PC-3 (cell line): ENCODE data around the gene UBQLN4. TPM values are rescaled to one million over a fixed set of nuclear protein-coding genes. Genes with fewer than 3 reads are reported as not detected.

Source experiments
- ATAC-seq: fragments of 200-7000 bp; cut with Tn5 transposase; 2 replicates; pipeline ENCODE4 v1.9.1; 2020; ENCODE audit warnings: mild to moderate bottlenecking, moderate library complexity
- BruUV-seq: library from RNA; stranded (reverse); fragments of 400-500 nt; replicated peaks from 2 replicates; lab custom pipeline; 2021; lab: Mats Ljungman, UMichigan
- CTCF ChIA-PET: fragments of 300-600 bp; sonication (Branson Sonifier 250); formaldehyde crosslinking; loops from one replicate; lab custom pipeline; 2022; ENCODE audit warnings: antibody characterized with exemption; lab: Charles Lee
- POLR2A ChIA-PET: fragments of 300-600 bp; sonication (Branson Sonifier 250); formaldehyde crosslinking; loops from one replicate; lab custom pipeline; 2022; ENCODE audit warnings: antibody characterized with exemption; ENCODE audit not compliant: unreplicated experiment; lab: Charles Lee
- DNase-seq: peaks from one replicate; pipeline ENCODE4 v3.0.0-alpha.2; 2015
- H2AFZ ChIP-seq: fragments of 300-600 bp; sonication (generic); 2 replicates; pipeline ENCODE4 v1.6.0; 2016; ENCODE audit warnings: antibody characterized with exemption, low read length
- H3F3A ChIP-seq: fragments of 300-600 bp; sonication (generic); one replicate; pipeline ENCODE4 v1.6.0; 2017; ENCODE audit warnings: antibody characterized with exemption, low read length, control low read depth, mild to moderate bottlenecking; ENCODE audit not compliant: unreplicated experiment
- H3K27ac ChIP-seq: fragments of 300-600 bp; sonication (generic); 2 replicates; pipeline ENCODE4 v1.5.1; 2016; ENCODE audit warnings: mild to moderate bottlenecking, low read length
- H3K27me3 ChIP-seq: fragments of 300-600 bp; sonication (generic); 2 replicates; pipeline ENCODE4 v1.6.1; 2016; ENCODE audit warnings: low read length, mixed read lengths
- H3K36me3 ChIP-seq: fragments of 300-600 bp; sonication (generic); 2 replicates; pipeline ENCODE4 v1.6.1; 2016; ENCODE audit warnings: low read depth, mixed run types, low read length, mixed read lengths
- H3K4me1 ChIP-seq: fragments of 300-600 bp; sonication (generic); 2 replicates; pipeline ENCODE4 v1.5.1; 2016; ENCODE audit warnings: low read length; ENCODE audit not compliant: insufficient read depth
- H3K4me2 ChIP-seq: fragments of 300-600 bp; sonication (generic); 2 replicates; pipeline ENCODE4 v1.6.0; 2016; ENCODE audit warnings: low read length
- H3K4me3 ChIP-seq: fragments of 300-600 bp; sonication (generic); 2 replicates; pipeline ENCODE4 v1.5.1; 2016; ENCODE audit warnings: mild to moderate bottlenecking, low read length, mixed read lengths
- H3K79me2 ChIP-seq: fragments of 300-600 bp; sonication (generic); 2 replicates; pipeline ENCODE4 v1.6.1; 2017; ENCODE audit warnings: low read length, mixed read lengths
- H3K9ac ChIP-seq: fragments of 300-600 bp; sonication (generic); 2 replicates; pipeline ENCODE4 v1.6.0; 2016; ENCODE audit warnings: mild to moderate bottlenecking, low read length
- H3K9me2 ChIP-seq: fragments of 300-600 bp; sonication (generic); replicated peaks from 2 replicates; pipeline ENCODE4 v1.6.1; 2016; ENCODE audit warnings: mixed run types, low read length, mixed read lengths
- H3K9me3 ChIP-seq: fragments of 300-600 bp; sonication (generic); 2 replicates; pipeline ENCODE4 v1.6.1; 2016; ENCODE audit warnings: low read length, mixed read lengths
- H4K20me1 ChIP-seq: fragments of 300-600 bp; sonication (generic); 2 replicates; pipeline ENCODE4 v1.6.1; 2016; ENCODE audit warnings: low read length, mixed read lengths
- CTCF ChIP-seq: fragments of 300-600 bp; sonication (generic); conservative IDR thresholded peaks from 2 replicates; pipeline ENCODE4 v1.5.1; 2017; ENCODE audit warnings: antibody characterized with exemption, low read depth, mild to moderate bottlenecking, low read length
- EZH2 ChIP-seq: fragments of 300-600 bp; sonication (generic); IDR thresholded peaks from one replicate; pipeline ENCODE4 v1.6.1; 2017; ENCODE audit warnings: antibody characterized with exemption, mild to moderate bottlenecking, low read length; ENCODE audit not compliant: unreplicated experiment
- EZH2phosphoT487 ChIP-seq: fragments of 300-600 bp; sonication (generic); IDR thresholded peaks from 2 replicates; pipeline ENCODE4 v1.6.1; 2018; ENCODE audit warnings: mild to moderate bottlenecking, antibody characterized with exemption, low read length, borderline replicate concordance
- intact Hi-C: fragments of 100-400 bp; cut with micrococcal nuclease; formaldehyde crosslinking; loops from 2 replicates; pipeline ENCODE4 v1.9.0; 2023
- total RNA-seq: library from RNA; depleted of rRNA; stranded (reverse); fragments of >200 nt; gene quantifications from 2 replicates; pipeline ENCODE4 v1.2.3, GENCODE V29; 2014

Gene UBQLN4
- total RNA-seq, 1 experiment from 2014 or later: 45.4 TPM

GRCh38 chr1:156050376-156050775 lies 3.2 kb downstream of the UBQLN4 start:
- H3K4me3 ChIP-seq: no peak overlapping the region
- CTCF ChIA-PET: no interaction called here

DNA sequence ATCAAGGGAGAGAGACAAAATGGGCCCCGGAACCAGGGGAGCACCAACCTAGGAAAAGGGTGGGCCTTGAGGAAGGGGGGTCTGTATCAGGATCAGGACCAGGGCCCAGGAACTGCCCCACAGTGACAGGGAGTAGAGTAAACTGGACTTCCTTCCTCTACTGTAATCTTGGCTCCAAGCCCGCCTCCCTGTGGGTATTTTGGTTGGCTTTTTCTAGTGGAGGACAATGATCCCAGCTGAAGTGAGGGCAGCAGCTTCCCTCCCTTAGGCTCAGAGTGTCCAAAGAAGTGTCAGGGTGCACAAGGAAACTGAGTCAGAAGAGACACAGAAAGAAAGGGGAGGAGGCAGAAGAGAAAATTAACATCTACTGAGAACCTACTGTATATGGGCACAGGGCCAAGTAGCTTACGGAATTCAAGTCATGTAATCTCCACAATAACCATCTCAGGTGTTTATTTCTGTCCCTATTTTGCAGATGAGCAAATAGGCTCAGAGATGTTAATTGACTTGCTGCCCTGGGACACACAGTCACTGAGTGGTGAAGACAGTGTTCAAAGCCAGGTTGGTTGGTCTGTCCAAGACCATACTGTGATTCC lies 4.8 kb downstream of the UBQLN4 start:
- no peak overlapping the region for H3K4me3 ChIP-seq
- no TSS peak for BruUV-seq
- TF ChIP-seq EZH2phosphoT487: no peak
- no peak for TF ChIP-seq CTCF
- TF ChIP-seq EZH2: no peak
- H3K9me2 ChIP-seq: no peaks in the 10 kb centered on the region
- POLR2A ChIA-PET: no interaction called here
- CTCF ChIA-PET: no interaction called here
- 0 out of 2 replicates have a peak, but pooled peaks cover 3% of the 10 kb centered on the region for H4K20me1 ChIP-seq
- H3K4me2 ChIP-seq: no peak overlapping the region
- no peaks in the 10 kb centered on the region for H3K27me3 ChIP-seq
- ATAC-seq (no peak), DNase-seq (no peak)
- H3K9ac ChIP-seq: no peak overlapping the region
- peaks cover 44% of the 10 kb centered on the region for H3K36me3 ChIP-seq
- no peaks in the 10 kb centered on the region for H3F3A ChIP-seq
- peaks cover 5% of the 10 kb centered on the region for H3K4me1 ChIP-seq
- H2AFZ ChIP-seq: no peak overlapping the region
- H3K27ac ChIP-seq: no peak overlapping the region
- H3K79me2 ChIP-seq: peaks cover 24% of the 10 kb centered on the region
- H3K9me3 ChIP-seq: no peaks in the 10 kb centered on the region
- intact Hi-C loops: no loop called here

More at GRCh38 chr1:156050376-156050775, 3.2 kb downstream of the UBQLN4 start:
- H3K9me3 ChIP-seq: no peaks in the 10 kb centered on the region
- no peak overlapping the region for H2AFZ ChIP-seq
- no peak overlapping the region for H3K27ac ChIP-seq
- DNase-seq: no peak
- H3F3A ChIP-seq: peaks cover 4% of the 10 kb centered on the region
- no peak for TF ChIP-seq EZH2
- TF ChIP-seq CTCF: no peak
- no peak for TF ChIP-seq EZH2phosphoT487
- POLR2A ChIA-PET: no interaction called here
- H3K4me1 ChIP-seq: peaks cover 9% of the 10 kb centered on the region
- intact Hi-C loops: no loop called here
- no peak overlapping the region for H3K9ac ChIP-seq
- no peak overlapping the region for H3K4me2 ChIP-seq
- peaks cover 27% of the 10 kb centered on the region for H3K79me2 ChIP-seq
- peaks cover 35% of the 10 kb centered on the region for H3K36me3 ChIP-seq
- BruUV-seq: no TSS peak
- no peaks in the 10 kb centered on the region for H3K27me3 ChIP-seq
- H4K20me1 ChIP-seq: 0 out of 2 replicates have a peak, but pooled peaks cover 3% of the 10 kb centered on the region
- ATAC-seq: no peak
- no peaks in the 10 kb centered on the region for H3K9me2 ChIP-seq

GRCh38 chr1:156045076-156045475 lies 8.5 kb downstream of the UBQLN4 start:
- TF ChIP-seq EZH2 (no peak), EZH2phosphoT487 (no peak), CTCF (no peak)
- POLR2A ChIA-PET: no interaction called here
- Histone ChIP-seq H3K9ac (no peak overlapping the region), H3F3A (no peaks in the 10 kb centered on the region), H3K36me3 (peaks cover 45% of the 10 kb centered on the region), H3K9me2 (no peaks in the 10 kb centered on the region), H3K4me3 (no peak overlapping the region), H2AFZ (no peak overlapping the region), H3K27ac (no peak overlapping the region), H3K79me2 (no peaks in the 10 kb centered on the region), H4K20me1 (no peaks in the 10 kb centered on the region), H3K4me2 (no peak overlapping the region), H3K4me1 (peaks cover 8% of the 10 kb centered on the region), H3K9me3 (no peaks in the 10 kb centered on the region), H3K27me3 (no peaks in the 10 kb centered on the region)
- DNase-seq (no peak), ATAC-seq (no peak)
- no TSS peak for BruUV-seq
- CTCF ChIA-PET: no interaction called here
- intact Hi-C loops: no loop called here
